Measurements from ENCODE around the gene MROH2A. TPM values are rescaled to one million over a fixed set of nuclear protein-coding genes. Genes with fewer than 3 reads are reported as not detected.

Gene MROH2A
- total RNA-seq, 2 donors from 2014 or later, result 2.3 TPM; not detected in 1

DNA sequence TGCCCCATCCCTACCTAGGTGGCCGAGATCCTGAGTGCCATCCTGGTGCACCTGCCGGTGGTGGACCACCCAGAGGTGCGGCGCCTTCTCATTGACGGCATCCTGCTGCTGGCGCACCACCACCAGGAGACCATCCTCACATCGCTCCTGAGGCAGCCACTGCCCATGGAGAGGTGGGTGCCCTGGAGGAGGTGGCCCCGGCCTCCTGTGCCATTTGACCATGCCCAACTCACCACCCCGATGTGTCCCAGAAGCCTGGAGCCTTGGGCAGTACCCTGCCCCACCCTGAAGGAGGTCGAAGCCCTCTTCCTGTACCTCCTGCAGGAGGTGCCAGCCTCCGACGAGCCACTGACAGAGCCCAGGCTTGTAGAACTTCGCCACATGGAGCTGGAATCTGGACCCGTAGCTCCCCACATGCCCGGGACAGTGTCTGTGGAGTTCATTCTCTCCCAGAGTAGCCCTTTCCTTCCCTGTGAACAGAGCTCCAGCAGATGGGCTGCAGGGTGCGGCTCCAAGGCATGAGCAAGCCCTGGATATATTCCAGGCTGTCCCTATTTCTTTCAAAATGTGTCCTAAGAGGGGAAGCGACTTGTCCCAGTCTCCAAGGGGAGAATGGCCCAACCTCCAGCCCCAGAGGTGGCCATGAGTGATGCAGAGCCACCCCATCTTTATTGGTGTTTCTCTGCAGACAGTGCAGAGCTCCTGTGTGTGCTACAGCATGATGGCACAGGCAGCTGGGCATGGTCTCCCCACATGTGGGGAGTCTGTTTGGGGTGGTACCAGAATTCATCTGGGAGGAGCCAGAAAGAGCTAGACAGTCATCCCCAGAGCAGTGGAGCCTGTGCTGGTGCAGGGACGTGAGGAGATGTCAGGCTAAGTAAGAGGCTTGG is 42.0 kb downstream of the MROH2A start:
- Histone ChIP-seq H3K4me3 (no peak overlapping the region), H3K9me3 (no peaks in the 10 kb centered on the region), H3K36me3 (no peaks in the 10 kb centered on the region), H3K27me3 (replicated peaks; ENCODE audit: insufficient read depth) (no peaks in the 10 kb centered on the region), H3K27ac (no peak overlapping the region), H3K4me1 (replicated peaks) (no peaks in the 10 kb centered on the region)
- no peak for DNase-seq (ENCODE audit: low spot score)
- 91% methylated on average over 18 of the region's 18 CpGs for WGBS
- TF ChIP-seq, protein P1, sequence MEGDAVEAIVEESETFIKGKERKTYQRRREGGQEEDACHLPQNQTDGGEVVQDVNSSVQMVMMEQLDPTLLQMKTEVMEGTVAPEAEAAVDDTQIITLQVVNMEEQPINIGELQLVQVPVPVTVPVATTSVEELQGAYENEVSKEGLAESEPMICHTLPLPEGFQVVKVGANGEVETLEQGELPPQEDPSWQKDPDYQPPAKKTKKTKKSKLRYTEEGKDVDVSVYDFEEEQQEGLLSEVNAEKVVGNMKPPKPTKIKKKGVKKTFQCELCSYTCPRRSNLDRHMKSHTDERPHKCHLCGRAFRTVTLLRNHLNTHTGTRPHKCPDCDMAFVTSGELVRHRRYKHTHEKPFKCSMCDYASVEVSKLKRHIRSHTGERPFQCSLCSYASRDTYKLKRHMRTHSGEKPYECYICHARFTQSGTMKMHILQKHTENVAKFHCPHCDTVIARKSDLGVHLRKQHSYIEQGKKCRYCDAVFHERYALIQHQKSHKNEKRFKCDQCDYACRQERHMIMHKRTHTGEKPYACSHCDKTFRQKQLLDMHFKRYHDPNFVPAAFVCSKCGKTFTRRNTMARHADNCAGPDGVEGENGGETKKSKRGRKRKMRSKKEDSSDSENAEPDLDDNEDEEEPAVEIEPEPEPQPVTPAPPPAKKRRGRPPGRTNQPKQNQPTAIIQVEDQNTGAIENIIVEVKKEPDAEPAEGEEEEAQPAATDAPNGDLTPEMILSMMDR (IDR thresholded peaks at IDR 0.05), result no peak
- TF ChIP-seq POLR2AphosphoS5 (IDR thresholded peaks at IDR 0.05), result no peak
- TF ChIP-seq POLR2A (IDR thresholded peaks at IDR 0.05), result no peak
- intact Hi-C loops (cut with DNase I), result no loop called here

DNA sequence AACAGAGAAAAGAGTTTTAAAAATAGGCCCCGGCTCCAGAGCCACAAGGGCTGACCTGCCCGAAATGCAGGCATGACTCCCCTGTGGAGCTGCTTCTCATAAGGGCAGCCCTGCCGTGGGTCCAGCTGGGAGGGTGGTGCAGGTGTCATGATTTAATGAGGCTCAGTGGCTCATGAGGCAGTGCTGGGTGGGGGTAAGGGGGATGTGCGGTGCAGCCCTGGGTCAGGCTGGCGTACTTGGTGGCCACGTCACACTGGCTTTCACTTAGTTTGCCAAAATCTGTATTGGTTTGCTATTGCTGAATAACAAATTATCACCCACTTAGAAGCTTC is 42.6 kb downstream of the MROH2A start:
- TF ChIP-seq, protein P1 (IDR thresholded peaks at IDR 0.05), result no peak
- no peak for TF ChIP-seq POLR2A (IDR thresholded peaks at IDR 0.05)
- no peak for TF ChIP-seq POLR2AphosphoS5 (IDR thresholded peaks at IDR 0.05)
- H3K27ac ChIP-seq, result no peak overlapping the region
- no peaks in the 10 kb centered on the region for H3K9me3 ChIP-seq
- H3K4me3 ChIP-seq, result no peak overlapping the region
- 84% methylated on average over 6 of the region's 6 CpGs for WGBS
- H3K36me3 ChIP-seq, result no peaks in the 10 kb centered on the region
- no peak for DNase-seq (ENCODE audit: low spot score)
- H3K4me1 ChIP-seq (replicated peaks), result no peaks in the 10 kb centered on the region
- intact Hi-C loops (cut with DNase I), result no loop called here
- no peaks in the 10 kb centered on the region for H3K27me3 ChIP-seq (replicated peaks; ENCODE audit: insufficient read depth)

DNA sequence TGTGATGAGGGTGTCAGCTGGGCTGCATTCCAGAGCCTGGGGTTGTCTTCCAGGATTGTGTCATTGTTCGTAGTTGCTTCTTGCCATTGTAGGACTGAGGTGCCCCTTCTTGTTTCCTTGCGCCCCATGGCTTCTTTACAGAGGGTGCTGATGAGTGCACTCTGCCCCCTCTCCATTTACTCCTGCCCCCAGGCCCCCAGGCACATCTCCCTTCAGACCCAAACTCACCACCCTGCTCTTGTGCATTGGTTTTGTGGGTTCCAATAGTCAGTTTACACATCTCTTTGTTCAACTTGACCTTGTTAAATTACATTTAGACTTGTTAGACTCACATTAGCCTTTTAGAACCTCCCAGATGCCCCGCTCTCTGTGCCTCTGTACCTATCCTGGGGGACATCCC is 43.1 kb downstream of the MROH2A start:
- Histone ChIP-seq H3K27ac (no peak overlapping the region), H3K4me1 (replicated peaks) (no peaks in the 10 kb centered on the region), H3K36me3 (no peaks in the 10 kb centered on the region), H3K27me3 (replicated peaks; ENCODE audit: insufficient read depth) (no peaks in the 10 kb centered on the region), H3K9me3 (no peaks in the 10 kb centered on the region), H3K4me3 (no peak overlapping the region)
- 95% methylated on average over 3 of the region's 3 CpGs for WGBS
- no peak for TF ChIP-seq POLR2A (IDR thresholded peaks at IDR 0.05)
- TF ChIP-seq, protein P1 (IDR thresholded peaks at IDR 0.05), result no peak
- TF ChIP-seq POLR2AphosphoS5 (IDR thresholded peaks at IDR 0.05), result no peak
- DNase-seq (ENCODE audit: low spot score), result no peak
- intact Hi-C loops (cut with DNase I), result no loop called here

DNA sequence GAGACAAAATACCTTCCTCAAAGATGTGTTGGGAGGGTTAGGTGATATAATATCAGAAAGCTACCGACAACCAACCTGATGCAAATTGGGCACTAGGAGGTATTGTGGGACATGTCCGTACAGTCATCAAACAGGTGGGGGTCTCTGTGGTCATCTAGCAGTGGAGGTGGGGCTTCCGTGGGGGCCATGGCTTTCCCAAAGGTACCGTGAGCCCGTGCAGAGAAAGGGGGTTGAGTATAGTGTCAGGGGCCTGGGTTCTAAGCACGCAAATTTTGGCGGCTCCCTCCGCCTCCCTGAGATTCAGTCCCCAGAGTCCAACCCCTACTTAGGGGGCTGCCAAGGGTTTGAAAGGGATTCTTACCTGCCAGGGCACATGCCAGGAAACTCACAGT is 43.6 kb downstream of the MROH2A start:
- DNase-seq (ENCODE audit: low spot score), result no peak

More for the DNA sequence above, 43.6 kb downstream of the MROH2A start:
- Histone ChIP-seq H3K4me3 (no peak overlapping the region), H3K4me1 (replicated peaks) (no peaks in the 10 kb centered on the region), H3K27ac (no peak overlapping the region), H3K9me3 (no peaks in the 10 kb centered on the region), H3K36me3 (no peaks in the 10 kb centered on the region), H3K27me3 (replicated peaks; ENCODE audit: insufficient read depth) (no peaks in the 10 kb centered on the region)
- TF ChIP-seq, protein P1 (IDR thresholded peaks at IDR 0.05), result no peak
- no peak for TF ChIP-seq POLR2AphosphoS5 (IDR thresholded peaks at IDR 0.05)
- TF ChIP-seq POLR2A (IDR thresholded peaks at IDR 0.05), result no peak
- intact Hi-C loops (cut with DNase I), result no loop called here
- WGBS, result 87% methylated on average over 8 of the region's 8 CpGs

All from prostate gland (tissue), 2 donors.